Measurements from ENCODE around the gene ADPRH.
"Not testable (repeated sequence)": the region's sequence is repeated elsewhere in the genome, so short reads cannot be mapped to it uniquely, and the experiment has no call there.

The ADPRH gene

DNA sequence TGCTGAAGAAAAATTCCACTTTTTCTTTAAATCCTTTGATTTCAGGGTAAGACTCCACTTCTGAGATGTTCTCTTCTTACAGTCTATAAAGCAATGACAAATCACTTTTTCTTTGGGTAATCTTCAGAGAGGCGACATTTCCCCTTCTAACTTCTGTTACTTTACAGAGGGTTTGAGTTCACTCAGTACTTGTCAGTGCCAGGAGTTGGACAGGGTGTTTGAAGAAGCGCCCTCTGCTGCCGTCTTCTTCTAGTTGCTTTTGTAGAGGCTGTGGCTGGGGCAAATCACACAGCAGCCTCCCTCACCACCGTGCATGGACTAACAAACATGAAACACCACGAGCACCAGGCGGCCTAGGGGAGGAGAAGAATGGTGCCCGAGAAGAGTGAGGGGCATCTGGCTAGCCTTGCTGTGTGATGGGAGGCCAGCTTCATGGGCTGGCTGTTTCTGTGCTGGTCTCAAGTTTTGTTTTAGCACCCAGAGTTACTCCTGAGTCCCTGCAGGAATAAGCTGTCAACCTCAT is 19.8 kb upstream of the ADPRH start, which contains the start of gene CD80:
CD80 (minus strand) TSS at position 174 of the 523 bp plus-strand sequence. CDS start 1,886 bp downstream, outside the sequence.
- DNase-seq (ENCODE audit: low read depth, low spot score), result no peak

DNA sequence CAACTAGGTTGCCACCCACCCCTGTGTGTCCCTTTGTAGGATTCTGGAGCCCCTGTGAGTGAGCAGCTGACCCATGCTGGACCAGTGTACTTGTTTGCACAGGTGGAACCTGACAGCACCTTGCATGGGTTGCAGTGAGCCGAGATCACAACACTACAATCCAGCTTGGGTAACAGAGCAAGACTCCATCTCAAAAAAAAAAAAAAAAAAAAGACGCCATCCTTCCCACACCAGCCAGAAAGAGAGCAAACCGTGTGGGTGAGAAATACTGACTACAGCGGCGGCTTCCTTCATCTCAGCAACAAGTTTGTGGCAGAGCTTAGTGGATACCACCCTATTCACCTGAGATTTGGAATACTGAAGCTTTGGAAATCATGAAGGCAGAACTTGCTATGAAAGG is 19.1 kb upstream of the ADPRH start:
- DNase-seq (ENCODE audit: low read depth, low spot score), result no peak

DNA sequence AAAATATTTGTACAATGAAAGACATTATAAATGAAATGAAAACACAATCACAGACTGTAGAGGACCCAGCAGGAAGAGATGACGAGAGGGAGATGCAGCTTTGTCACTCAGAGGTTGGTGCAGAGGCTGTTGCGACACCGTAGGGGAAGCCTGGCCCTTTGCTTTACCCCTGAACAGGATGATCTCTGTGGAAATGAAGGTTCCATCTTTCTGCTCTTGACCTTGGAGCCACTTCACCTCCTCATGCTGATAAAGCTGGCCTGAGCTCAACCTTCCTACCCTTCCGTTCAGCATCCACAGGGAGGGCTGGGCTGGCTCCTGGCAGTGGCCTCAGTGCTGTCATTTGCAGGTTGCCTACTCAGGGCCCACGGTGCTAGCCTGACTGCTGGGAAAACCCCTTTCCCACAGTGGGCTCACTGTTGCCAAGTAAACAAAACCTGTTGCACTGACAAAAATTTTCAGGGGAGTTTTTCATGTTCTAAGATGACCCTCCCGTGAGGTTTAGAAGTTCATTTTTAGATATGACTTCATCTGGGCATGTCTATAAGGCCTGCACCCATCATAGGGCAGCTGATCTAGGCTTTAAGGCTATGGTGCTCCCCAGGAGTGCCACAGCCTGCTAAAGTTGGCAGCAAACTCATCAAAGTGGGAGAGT is 16.9 kb upstream of the ADPRH start:
- no peak for DNase-seq (ENCODE audit: low read depth, low spot score)

DNA sequence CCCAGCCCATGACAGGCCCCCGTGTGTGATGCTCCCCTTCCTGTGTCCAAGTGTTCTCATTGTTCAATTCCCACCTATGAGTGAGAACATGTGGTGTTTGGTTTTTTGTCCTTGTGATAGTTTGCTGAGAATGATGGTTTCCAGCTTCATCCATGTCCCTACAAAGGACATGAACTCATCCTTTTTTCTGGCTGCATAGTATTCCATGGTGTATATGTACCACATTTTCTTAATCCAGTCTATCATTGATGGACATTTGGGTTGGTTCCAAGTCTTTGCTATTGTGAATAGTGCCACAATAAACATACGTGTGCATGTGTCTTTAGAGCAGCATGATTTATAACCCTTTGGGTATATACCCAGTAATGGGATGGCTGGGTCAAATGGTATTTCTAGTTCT is 16.0 kb upstream of the ADPRH start:
- not testable (repeated sequence) for DNase-seq (ENCODE audit: low read depth, low spot score)

DNA sequence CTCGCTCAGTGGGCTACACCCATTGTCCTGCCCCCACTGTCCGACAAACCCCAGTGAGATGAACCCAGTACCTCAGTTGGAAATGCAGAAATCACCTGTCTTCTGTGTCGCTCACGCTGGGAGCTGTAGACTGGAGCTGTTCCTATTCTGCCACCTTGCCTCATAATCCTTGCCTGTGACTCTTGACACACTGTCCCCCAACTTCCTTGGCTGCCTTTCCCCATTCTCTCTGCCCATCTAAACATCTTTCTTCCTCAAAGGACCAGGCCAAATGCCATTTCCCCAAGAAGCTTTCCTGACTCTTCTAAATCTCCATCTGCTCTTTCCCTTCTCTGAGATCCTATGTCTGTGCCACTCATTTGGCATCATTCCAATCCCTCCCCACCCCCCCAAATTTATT is 10.1 kb upstream of the ADPRH start:
- DNase-seq (ENCODE audit: low read depth, low spot score), result no peak

DNA sequence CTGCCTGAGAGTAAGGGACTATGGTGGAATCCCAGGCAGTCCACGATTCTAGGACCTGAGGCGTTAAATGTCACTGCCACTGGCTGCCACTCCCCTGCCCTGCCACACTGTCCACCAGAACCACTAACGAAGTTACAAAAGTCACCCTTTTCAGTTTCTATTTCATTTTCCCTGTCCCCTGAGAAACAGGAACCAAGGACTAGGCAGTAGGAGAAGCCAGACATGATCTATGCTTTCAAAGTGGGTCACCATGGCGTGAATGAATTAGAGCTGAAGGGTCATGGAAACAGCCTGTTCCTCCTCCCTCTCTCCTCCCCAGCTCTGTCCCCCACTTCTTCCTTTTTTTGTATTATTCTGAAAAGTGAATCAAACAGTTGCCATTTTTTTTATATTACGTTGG is 9.1 kb upstream of the ADPRH start:
- DNase-seq (ENCODE audit: low read depth, low spot score), result no peak

DNA sequence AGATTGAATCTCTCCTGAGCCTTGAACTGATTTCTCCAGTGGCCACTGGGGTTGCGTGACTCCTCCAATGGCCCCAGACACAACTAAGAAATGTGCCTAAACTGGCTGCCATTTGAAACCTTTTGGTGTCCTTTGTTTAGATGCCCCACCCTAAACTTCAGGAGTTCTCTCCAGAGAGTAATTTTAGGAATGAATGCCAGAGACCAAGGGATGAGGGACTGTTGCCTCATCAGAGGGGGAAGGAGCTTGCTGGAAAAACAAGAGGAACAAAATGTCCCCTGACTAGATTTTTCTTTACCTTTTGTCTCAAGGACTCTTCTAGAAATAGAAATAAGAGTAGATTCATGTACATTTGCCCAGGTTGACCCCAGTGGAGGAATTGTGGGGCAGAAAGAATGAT is 8.1 kb upstream of the ADPRH start:
- no peak for DNase-seq (ENCODE audit: low read depth, low spot score)

DNA sequence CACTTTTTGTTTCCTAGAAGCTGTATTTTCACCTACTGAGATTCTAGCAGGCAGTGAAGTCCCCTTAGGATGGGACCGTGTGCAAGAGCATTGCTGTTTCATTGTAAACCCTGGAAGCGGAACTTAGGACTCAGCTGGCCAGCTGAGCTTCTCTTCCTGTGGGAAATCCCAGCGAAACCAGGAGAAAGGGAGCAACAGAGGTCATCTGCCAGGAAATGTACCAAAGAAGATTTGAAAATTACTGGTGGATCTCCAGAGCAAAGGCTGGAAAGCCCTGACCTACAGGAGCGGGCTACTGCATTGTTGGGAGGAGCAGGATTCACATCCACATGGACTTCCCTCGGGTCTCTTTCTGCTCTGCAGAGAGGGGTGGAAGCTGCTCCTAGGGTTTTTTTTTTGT is 7.6 kb upstream of the ADPRH start:
- no peak for DNase-seq (ENCODE audit: low read depth, low spot score)

DNA sequence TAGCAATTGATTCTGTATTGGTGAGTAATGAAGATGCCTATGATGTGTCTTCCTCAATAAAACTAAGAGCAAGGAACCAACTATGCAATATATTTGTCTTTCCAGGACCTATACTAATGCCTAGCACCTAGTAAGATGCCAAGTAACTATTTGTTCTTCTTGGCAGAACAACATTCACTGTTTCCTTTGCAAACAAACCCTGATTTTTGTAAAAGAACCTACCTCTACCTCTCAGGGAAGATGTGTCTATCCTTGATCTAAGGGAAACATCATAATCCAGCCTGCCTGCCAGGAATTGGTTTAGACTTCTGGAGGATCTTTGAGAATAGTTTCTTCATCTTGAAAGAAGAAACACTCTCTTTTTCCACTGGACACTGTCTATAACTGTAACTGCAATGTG is 3.8 kb upstream of the ADPRH start:
- no peak for DNase-seq (ENCODE audit: low read depth, low spot score)

DNA sequence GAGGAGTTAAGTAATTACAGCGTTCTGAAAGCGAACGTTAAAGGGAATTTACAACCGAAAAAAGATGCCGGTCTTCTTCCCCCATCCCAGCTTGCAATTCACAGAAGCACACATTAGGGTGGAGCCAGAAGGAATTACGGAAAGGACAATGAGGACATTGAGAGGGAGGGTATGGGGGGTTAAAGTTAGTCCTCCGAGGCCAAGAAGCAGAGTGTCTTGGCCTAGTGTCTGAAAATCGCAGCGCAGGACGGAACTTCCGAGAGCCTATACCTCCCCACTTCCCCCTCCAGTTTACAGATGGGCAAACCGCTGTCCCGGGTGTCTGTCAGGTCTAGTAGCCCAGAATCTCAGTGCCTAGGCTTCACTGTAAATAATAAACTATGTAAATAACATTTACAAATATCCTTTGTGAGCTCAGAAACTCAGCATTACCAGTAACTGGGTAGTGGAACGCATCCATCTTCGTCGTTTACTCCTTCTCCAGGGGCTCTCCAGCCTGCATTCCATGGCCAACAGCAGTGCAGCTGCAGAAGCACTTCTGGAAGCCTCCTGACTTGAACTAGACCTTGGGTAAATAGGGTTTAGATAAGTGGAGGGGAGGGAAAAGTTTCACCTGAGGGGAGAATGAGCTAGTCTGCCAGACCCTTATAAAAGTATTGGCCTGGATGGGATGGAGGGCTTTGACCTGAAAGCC is 922 bp downstream of the ADPRH start:
- DNase-seq (ENCODE audit: low read depth, low spot score), result no peak

DNA sequence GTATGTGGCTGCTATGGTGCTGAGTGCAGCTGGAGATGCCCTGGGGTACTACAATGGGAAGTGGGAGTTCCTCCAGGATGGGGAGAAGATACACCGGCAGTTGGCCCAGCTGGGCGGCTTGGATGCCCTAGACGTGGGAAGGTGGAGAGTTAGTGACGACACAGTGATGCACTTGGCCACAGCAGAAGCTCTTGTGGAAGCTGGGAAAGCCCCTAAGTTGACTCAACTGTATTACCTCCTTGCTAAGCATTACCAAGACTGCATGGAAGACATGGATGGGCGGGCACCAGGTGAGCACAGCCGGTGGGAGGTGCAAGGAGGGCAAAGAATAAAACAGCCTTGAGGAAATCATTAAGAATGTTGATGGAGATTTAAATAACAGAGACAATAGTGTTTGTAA is 2.9 kb downstream of the ADPRH start:
- DNase-seq (ENCODE audit: low read depth, low spot score), result no peak

DNA sequence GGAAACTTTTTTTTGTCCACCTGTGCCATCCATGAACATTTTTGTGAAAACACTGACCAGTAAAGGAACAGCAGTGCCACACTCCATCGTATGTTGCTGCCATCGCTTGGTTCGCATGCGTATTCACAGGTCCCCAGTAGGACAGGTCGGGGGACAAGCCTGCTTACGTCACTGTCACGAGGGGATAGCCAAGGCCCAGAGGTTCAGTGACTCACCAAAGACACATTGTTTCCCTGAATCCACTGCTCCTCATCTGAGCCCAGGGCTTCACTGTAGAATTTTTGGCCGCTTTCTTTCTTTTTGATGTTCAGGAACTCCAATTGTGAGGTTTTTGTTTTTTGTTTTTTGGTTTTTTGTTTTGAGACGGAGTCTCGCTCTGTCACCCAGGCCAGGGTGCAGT is 5.9 kb downstream of the ADPRH start:
- DNase-seq (ENCODE audit: low read depth, low spot score), result no peak

DNA sequence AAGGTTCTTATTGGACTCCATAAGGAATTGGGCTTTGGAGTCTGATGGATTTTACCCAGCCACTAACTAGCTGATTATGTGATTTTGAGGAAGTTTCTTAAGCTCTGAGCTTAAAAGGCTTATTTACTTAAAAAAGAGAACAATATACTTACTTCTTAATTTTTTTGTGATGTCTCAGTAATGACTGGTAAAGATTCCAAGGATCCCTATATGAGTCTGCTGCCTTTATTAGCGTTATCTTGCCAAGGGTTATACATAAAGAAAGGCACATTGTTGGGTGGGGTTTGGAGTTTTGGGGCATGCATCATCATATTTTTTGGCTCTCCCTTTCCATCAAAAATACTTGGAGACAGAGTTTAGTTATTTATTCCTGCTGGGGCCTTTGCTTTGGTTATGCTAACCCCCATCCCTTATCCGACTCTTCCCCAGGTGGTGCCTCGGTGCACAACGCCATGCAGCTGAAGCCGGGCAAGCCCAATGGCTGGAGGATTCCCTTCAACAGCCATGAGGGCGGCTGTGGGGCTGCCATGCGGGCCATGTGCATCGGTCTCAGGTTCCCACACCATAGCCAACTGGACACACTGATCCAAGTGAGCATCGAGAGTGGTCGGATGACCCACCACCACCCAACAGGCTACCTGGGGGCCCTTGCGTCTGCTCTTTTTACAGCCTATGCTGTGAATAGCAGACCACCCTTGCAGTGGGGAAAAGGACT is 6.7 kb downstream of the ADPRH start:
- no peak for DNase-seq (ENCODE audit: low read depth, low spot score)

DNA sequence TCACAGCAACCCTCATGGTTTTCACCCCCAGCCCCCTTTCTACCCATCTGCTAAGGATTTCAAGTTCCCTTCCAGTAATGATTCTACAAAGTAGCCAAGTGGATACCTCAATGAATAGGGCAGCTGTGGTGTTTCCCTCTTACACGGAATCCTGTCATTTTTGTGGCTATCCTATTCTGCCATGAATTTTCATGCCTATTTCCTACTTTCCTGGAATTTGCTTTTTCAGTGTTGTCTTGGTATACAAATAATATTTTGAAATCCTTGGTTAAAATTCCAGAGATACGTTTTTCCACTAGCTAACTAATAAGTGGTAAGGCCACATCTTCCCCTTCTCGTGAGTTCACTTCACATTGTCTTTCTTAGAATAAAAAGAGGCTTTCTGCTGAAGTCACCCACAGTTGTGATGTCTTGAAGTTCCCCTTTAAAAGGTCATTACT is 7.5 kb downstream of the ADPRH start:
- DNase-seq (ENCODE audit: low read depth, low spot score), result no peak

DNA sequence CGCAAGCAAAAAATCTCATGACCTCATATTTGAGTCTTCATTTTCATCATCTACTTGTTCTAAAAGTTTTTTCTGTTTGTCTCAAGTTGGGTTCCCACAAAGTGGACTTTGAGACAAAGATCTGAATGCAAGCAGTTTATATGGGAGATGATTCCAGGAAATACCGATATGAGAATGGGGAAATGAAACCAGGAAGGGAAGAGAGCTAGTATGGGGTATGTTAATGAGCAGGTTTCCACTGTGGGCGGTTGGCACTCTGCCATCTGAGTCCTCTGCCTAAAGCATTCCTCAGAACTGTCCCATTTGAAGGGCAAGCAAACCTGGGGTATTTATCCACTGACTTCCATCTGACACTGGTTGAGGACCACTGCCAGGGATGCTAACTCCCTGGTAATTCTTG is 8.8 kb downstream of the ADPRH start:
- no peak for DNase-seq (ENCODE audit: low read depth, low spot score)

DNA sequence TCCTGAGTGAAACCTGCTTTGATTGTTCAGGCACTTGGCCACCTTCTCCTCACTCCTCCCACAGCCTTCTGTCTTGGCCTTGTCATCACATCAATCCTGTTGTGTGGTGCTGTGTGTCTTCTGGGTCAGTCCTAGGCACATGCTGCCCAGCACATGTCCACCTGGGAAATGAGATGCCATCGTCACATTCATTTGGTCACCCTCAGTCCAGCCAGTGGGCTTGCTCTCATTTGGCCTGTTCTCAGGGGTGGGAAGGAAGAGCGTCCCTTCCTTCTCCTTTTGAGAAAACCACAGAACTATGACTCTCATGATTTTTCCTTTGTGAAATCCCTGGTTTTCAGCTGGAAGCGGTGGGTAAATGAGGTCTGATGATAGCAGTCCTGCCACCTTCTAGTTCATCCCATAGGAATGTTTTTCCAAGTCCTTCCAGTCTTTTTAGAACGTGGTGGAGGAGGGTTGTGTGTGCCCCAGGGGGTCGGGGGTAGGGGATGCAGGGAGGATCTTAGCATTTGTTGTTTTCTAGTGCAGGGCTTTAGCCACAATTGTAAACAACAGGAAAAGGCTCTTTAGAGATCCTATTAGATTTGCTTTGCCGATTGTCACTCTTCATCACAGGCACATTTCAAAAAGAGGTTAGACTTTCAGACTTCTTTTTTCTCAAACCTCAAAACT is 9.9 kb downstream of the ADPRH start:
- DNase-seq (ENCODE audit: low read depth, low spot score), result no peak

DNA sequence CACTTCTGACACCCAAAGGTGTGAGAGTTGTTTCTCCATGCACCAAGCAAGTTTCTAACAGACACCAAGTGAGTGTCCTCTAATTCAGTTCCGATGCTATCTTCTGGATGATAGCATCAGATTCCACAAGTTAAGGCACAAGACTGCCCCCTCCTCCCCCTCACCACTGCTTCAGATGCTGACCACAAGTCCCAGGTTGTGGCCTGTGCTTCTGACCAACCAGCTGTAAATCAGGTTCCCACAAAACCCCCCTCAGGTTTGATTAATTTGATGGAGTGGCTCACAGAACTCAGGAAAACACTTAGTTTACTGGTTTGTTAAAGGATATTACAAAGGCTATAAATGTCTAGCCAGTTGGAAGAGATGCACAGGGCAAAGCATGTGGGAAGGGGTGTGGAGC is 11.4 kb downstream of the ADPRH start:
- no peak for DNase-seq (ENCODE audit: low read depth, low spot score)

DNA sequence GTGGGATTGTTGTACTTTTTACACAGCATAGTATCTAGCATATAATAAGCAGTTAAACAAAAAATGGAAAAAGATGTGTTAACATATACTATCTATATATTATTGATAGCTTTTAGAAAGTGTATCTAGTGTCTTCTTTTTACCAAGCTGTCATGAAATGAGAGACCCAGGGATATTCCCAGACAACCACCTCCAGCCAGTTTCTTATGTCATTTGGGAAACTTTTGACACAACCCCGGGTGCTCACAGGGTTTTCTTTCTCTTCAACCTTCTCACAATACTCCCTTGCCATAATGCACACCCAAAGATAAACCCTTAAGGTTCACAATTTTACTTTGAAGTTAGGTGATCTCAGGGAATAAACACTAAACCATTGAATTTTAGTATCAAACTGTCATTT is 13.6 kb downstream of the ADPRH start:
- no peak for DNase-seq (ENCODE audit: low read depth, low spot score)

DNA sequence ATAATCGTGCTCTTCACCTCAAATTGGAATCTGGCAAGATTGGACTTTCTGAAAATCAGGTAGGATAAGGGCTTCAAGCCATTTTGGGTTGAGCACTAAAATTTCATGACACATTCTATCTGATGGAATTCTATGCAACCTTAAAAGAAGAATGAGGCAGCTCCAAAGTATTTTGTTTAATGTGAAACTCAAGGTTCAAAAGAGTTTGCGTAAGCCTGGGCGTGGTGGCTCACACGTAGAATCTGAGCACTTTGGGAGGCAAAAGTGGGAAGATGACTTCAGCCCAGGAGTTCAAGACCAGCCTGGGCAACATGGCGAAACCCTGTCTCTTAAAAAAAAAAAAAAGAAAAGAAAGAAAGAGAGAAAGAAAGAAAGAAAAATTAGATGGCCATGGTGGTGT is 14.8 kb downstream of the ADPRH start:
- no peak for DNase-seq (ENCODE audit: low read depth, low spot score)

DNA sequence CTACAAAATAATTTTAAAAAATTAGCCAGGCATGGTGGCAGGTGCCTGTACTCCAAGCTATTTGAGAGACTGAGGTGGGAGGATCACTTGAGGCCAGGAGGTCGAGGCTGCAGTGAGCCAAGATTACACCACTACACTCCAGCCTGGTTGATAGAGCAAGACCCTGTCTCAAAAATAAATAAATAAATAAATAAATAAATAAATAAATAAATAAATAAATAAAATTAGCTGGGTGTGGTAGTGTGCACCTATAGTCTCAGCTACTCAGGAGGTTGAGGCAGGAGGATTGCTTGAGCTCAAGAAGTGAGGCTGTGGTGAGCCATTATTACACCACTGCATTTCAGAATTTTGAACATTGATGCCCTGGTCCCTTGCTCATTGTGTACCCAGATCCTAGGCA is 15.6 kb downstream of the ADPRH start:
- not testable (repeated sequence) for DNase-seq (ENCODE audit: low read depth, low spot score)

DNA sequence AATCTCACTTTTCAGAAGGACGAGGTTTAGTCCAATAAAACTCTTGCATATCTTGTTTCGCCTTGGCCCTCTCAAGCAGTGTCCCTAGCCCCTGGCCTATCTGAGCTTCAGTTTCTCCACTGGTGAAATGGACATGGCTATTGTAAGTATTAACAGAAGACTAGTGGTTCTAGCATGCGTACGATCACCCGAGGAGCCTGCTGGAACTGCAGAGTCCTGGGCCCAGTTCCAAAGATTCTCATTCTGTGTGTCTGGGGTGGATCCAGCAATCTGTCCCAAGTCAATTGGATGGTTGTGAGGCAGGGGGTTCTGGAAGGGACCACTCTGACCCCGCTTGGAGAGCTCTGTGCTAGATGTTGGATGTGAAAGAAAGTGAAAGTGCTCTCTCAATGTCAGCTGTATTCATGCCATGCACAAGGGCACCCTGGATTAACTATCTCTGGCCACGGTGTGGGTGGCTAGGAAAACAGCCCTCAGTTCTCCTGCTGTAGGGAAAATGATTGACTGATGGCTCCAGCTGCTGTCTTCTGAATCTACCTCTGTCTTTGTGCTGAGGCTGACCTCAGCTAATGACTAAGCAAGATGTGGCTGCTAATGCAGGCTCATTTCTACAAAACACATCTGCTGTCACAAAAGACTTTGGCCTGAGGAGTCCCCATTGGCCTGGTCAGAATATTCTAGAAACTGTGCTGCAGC is 16.5 kb downstream of the ADPRH start:
- DNase-seq (ENCODE audit: low read depth, low spot score), result no peak

All from activated naive CD8-positive, alpha-beta T cell treated with anti-CD3 and anti-CD28 coated beads, Interleukin-2, amount 50 U/mL, for 16 hours (primary cell).